GM18951 (cell line): ENCODE results near the gene CNOT6L.

ENCODE experiments used
- POLR2A ChIP-seq: IDR thresholded peaks from 4 replicates; pipeline ENCODE4 v1.6.1; 2011; ENCODE audit warnings: mild to moderate bottlenecking; ENCODE audit not compliant: insufficient read length, insufficient read depth; ENCODE audit errors: extremely low read depth
- in situ Hi-C: fragments of 300-500 bp; cut with MboI; formaldehyde crosslinking; loops from one replicate; pipeline ENCODE4 v1.12.0; 2022; ENCODE audit warnings: low sequenced_read_pairs, mixed read lengths, inconsistent platforms; ENCODE audit not compliant: unreplicated experiment

CNOT6L gene

GRCh38 chr4:77815636-77816035, 3.5 kb downstream of the CNOT6L start:
- TF ChIP-seq POLR2A, result no peak
- in situ Hi-C loops, result no loop called here

DNA sequence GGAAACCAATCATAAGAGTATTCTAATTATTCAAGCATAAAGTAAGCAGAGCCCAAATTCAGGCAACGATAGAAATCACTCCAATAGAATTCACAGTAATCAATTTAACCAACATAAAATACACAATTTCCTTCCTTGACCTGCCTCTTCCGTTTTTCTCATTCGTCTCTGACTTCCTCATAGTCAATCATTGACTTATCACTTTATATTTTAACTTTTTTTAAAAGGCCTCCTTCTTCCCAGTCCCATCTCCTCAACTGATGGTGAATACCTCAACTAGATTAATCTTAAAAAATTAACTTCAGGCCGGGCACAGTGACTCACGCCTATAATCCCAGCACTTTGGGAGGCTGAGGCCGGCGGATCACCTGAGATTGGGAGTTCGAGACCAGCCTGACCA, 13.3 kb downstream of the CNOT6L start:
- no peak for TF ChIP-seq POLR2A

GRCh38 chr4:77804471-77804870, 14.7 kb downstream of the CNOT6L start:
- no peak for TF ChIP-seq POLR2A
- in situ Hi-C loops, result no loop called here

More for the DNA sequence above, 13.3 kb downstream of the CNOT6L start:
- in situ Hi-C loops, result no loop called here

DNA sequence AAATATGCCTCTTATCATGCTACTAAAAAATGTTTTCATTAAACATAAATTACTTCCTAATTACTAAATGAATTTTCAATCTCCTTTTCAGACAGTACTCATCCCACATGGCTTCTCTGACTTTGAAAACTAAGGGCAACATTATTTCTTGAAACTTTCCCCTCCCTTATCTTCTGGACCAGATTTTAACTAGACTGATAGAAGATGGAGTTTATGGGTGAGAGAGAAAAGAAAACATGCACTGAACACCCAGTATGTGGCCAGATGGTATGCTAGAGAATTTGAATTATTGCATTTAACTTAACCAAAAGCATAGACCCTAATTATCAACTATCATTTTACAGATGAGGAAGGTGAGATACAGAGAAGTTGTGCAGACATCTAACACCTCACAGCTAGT, 16.8 kb downstream of the CNOT6L start:
- in situ Hi-C loops, result no loop called here
- no peak for TF ChIP-seq POLR2A

GRCh38 chr4:77801260-77801608, 17.9 kb downstream of the CNOT6L start:
- in situ Hi-C loops, result no loop called here
- TF ChIP-seq POLR2A, result no peak

DNA sequence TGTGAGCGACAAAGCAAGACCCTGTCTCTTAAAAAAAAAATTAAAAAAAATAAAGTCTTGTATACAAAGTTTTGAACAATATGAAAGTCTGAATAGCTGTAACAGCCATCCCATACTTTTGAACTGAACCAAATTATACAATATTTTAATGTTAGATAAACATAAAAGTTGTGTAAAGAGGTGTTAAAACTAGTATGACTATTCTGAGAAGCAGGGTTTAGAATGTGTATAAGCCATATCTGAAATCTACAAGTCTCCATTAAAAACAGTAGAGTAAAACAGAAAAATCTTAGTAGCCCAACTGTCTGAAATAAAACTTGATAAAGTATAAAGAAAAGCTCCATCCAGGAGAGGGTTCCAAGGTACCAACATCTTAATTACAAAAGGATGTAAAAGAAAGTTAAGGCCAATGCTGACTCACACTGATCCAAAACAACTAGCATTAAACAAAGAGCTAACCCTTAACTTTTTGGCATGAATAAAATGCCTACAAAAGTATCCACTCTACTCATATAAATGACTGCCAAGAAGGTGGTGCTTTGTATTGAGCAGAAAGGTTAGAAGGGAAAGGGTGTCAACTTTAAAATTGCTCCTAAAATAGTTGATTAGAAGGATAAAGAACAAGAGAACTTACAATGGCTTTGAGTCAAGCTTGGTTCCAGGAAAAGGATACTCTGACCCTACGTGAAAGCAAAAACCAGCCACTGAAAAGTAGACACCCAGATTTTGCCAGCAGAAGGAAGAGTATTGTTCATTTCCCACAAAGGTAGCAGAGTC, 18.5 kb downstream of the CNOT6L start:
- TF ChIP-seq POLR2A, result no peak
- in situ Hi-C loops, result no loop called here

GRCh38 chr4:77800077-77800476, 19.1 kb downstream of the CNOT6L start:
- in situ Hi-C loops, result no loop called here
- no peak for TF ChIP-seq POLR2A

- in situ Hi-C loops, result no loop called here
- TF ChIP-seq POLR2A, result no peak
These were observed 20.8 kb downstream of the CNOT6L start for GRCh38 chr4:77798385-77798784.

GRCh38 chr4:77797239-77797638, 21.9 kb downstream of the CNOT6L start:
- in situ Hi-C loops, result no loop called here
- no peak for TF ChIP-seq POLR2A

- no peak for TF ChIP-seq POLR2A
- in situ Hi-C loops, result no loop called here
These were observed 23.8 kb downstream of the CNOT6L start for GRCh38 chr4:77795326-77795725.

- in situ Hi-C loops, result no loop called here
These were observed 29.0 kb downstream of the CNOT6L start for GRCh38 chr4:77790146-77790545.

DNA sequence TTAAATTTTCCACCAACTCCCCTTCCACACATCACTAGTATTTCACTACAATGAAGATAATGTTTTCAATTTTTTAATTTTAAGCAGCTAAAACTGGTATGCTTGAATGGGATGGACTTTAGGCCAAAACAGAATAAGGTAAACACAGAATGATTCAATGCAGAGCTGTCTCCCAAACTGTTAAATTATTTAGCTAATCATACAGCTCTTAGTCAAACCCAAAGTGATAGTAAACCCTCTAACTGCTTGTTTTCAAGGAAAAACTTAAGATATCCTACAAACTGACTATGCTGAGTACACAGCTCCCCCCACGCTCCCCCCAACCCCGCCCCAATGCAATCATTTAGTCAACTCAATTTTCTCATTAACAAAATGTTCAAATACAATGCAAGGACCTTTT, 30.2 kb downstream of the CNOT6L start:
- TF ChIP-seq POLR2A, result no peak

More at GRCh38 chr4:77790146-77790545, 29.0 kb downstream of the CNOT6L start:
- no peak for TF ChIP-seq POLR2A

DNA sequence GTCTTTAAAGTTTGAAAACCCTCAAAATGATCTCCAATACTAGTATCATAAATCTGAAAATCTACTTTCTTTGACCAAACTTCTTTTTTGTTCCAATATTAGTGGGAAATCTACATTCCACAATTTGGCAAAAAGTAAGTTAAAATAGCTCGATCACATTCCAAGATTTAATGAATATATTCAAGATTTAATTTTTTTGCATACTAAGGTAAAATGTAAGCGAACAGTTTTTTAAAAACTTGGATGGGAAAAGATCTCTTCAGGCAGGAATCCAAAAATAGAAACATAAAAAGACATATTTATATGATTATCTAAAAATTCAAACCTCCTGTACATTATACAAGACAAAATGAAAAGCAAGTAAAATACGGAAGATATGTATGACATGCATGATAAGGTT, 31.2 kb downstream of the CNOT6L start:
- in situ Hi-C loops, result no loop called here
- TF ChIP-seq POLR2A, result no peak

More for the DNA sequence above, 30.2 kb downstream of the CNOT6L start:
- in situ Hi-C loops, result no loop called here

DNA sequence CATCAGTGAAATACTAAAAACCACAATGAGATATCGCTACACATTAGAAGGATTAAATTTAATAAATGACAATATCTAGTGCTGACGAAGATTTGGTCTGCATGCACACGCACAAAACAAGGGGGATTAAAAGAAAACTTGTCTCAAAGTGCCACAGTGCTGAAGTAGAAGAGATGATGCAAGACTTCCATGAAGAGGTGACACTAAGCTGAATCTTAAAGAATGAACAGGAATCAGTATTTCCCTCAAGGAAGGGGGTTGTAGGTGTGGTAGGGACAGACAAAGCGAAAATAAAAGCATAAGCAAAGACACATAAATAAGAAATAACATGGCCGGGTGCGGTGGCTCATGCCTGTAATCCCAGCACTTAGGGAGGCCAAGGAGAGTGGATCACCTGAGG, 33.5 kb downstream of the CNOT6L start:
- in situ Hi-C loops, result no loop called here
- no peak for TF ChIP-seq POLR2A
